ENCODE data around the gene CEP70.
"Not testable (repeated sequence)": the region's sequence is repeated elsewhere in the genome, so short reads cannot be mapped to it uniquely, and the experiment has no call there.

The CEP70 gene

DNA sequence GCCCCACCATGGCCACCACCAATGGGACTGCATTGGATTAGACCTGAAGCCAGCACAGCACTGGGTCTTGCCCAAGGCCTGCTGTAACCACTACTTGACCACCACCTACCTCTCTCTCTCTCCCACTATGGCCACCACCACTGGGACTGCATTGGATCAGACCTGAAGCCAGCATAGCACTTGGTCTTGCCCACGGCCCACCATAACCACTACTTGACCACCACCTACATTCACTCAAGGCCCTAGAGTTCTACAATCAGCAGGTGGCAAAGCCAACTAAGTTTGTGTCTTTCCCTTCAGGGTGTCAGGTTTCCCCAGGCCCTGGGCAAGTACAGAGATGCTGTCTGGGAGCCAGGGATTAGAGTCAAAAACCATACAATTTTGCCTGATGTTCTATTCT lies 102.1 kb downstream of the CEP70 start:
- H3K4me3 ChIP-seq (ENCODE audit: low read depth, low read length): no peak overlapping the region
- TF ChIP-seq, protein P1, sequence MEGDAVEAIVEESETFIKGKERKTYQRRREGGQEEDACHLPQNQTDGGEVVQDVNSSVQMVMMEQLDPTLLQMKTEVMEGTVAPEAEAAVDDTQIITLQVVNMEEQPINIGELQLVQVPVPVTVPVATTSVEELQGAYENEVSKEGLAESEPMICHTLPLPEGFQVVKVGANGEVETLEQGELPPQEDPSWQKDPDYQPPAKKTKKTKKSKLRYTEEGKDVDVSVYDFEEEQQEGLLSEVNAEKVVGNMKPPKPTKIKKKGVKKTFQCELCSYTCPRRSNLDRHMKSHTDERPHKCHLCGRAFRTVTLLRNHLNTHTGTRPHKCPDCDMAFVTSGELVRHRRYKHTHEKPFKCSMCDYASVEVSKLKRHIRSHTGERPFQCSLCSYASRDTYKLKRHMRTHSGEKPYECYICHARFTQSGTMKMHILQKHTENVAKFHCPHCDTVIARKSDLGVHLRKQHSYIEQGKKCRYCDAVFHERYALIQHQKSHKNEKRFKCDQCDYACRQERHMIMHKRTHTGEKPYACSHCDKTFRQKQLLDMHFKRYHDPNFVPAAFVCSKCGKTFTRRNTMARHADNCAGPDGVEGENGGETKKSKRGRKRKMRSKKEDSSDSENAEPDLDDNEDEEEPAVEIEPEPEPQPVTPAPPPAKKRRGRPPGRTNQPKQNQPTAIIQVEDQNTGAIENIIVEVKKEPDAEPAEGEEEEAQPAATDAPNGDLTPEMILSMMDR (IDR thresholded peaks at IDR 0.05; ENCODE audit: control insufficient read depth, extremely low read depth, insufficient read depth): no peak
- no peak for DNase-seq (ENCODE audit: low read depth)

DNA sequence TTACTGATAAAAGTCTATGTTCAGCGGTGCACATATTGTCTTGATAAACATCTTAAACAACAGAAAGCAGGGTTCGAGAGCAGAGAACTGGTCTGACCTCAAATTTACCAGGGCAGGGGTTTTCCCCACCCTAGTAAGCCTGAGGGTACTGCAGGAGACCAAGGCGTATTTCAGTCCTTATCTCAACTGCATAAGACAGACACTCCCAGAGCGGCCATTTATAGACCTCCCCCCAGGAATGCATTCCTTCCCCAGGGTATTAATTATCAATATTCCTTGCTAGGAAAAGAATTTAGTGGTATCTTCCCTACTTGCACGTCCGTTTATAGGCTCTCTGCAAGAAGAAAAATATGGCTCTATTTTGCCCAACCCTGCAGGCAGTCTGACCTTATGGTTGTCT lies 107.5 kb downstream of the CEP70 start:
- H3K4me3 ChIP-seq (ENCODE audit: low read depth, low read length); DNase-seq (ENCODE audit: low read depth): not testable (repeated sequence)

DNA sequence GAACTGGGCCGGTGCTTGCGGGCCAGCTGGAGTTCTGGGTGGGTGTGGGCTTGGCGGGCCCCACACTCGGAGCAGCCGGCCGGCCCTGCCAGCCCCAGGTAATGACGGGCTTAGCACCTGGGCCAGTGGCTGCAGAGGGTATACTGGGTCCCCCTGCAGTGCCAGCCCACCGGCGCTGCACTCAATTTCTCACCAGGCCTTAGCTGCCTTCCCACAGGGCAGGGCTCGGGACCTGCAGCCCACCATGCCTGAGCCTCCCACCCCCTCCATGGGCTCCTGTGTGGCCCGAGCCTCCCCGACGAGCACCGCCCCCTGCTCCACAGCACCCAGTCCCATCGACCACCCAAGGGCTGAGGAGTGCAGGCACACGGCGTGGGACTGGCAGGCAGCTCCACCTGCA lies 109.4 kb downstream of the CEP70 start:
- not testable (repeated sequence) for H3K4me3 ChIP-seq (ENCODE audit: low read depth, low read length); DNase-seq (ENCODE audit: low read depth)

DNA sequence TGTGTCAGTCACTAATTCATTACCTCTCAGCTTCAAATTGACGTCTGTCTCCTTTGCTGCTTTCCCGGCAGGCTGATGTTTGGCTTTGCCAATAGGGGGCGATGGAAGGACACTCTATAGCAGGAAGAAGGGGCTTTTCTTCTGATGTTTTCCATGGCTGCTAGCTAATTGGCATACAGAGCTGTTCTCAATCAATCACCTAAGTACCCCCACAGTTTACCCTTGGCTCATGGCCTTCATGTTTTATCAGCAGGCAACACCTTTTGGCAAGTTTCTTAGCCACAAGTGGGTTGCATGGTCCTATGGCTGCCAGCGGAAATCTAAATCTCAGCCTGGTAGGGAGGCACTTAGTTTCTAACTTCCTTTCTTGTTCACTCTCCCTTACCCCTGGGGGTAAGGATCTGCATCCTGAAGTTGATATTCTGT lies 114.6 kb downstream of the CEP70 start:
- TF ChIP-seq, protein P1 (IDR thresholded peaks at IDR 0.05; ENCODE audit: control insufficient read depth, extremely low read depth, insufficient read depth): peak; percentile 55
- DNase-seq (ENCODE audit: low read depth): no peak
- H3K4me3 ChIP-seq (ENCODE audit: low read depth, low read length): no peak overlapping the region

DNA sequence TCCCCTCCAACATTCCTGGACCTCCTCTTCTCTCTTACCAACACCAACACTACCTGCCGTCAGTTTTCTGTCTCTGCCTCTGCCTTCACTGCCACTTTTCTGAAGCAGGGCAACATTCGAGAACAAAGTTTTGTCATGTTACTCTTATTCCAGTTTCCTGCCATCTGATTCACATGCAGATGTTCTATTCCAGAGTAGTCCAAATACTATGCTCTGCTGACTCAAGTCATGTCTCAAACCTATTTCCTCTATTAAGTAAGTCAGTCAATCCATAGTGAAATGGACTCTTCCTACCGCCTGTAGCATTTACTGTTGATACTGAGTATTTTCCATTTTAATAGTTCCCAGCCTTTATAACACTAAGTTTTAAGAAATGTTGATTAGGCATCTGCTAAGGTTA lies 116.3 kb downstream of the CEP70 start:
- DNase-seq (ENCODE audit: low read depth): no peak
- no peak overlapping the region for H3K4me3 ChIP-seq (ENCODE audit: low read depth, low read length)
- TF ChIP-seq, protein P1 (IDR thresholded peaks at IDR 0.05; ENCODE audit: control insufficient read depth, extremely low read depth, insufficient read depth): no peak

DNA sequence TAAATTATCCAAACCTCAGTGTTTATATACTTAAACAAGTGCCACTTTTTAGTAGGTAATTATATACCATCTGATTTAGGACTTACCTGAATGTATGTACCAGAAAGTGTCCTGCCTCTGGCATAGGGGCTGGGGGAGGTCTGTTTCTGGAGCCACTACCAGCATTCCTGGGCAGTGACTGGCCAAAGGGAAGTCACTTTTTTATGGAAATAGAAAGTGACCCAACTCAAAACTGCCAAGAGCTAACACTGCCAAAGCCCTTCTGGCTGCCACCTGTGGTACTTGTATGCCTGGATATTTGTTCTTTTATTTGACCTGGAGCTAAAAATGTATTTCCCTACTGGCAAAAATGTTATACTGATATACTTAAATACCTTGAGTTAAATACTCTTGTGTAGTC lies 116.9 kb downstream of the CEP70 start:
- TF ChIP-seq, protein P1 (IDR thresholded peaks at IDR 0.05; ENCODE audit: control insufficient read depth, extremely low read depth, insufficient read depth): no peak

DNA sequence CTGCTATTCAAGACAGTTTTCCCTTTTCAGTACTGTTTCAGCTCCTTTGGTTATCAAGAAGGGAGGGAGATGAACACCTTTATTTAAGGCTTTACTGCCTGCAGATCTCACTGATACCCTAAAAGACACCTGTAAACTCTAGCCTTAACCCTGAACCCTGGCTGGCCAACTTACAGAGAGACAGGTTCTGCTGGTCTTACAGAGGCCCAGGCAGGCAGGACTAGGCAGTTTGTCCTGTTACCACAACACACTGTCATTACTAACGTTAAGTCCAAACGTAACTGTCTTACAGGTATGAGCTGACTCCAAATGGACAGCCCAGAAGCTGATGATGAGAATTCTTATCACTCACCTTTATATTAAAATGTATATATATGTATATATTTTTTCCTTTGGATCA lies 117.5 kb downstream of the CEP70 start:
- H3K4me3 ChIP-seq (ENCODE audit: low read depth, low read length): no peak overlapping the region
- TF ChIP-seq, protein P1 (IDR thresholded peaks at IDR 0.05; ENCODE audit: control insufficient read depth, extremely low read depth, insufficient read depth): no peak
- peak; percentile 58 for DNase-seq (ENCODE audit: low read depth)

More for the DNA sequence above, 116.9 kb downstream of the CEP70 start:
- H3K4me3 ChIP-seq (ENCODE audit: low read depth, low read length): no peak overlapping the region
- DNase-seq (ENCODE audit: low read depth): no peak

DNA sequence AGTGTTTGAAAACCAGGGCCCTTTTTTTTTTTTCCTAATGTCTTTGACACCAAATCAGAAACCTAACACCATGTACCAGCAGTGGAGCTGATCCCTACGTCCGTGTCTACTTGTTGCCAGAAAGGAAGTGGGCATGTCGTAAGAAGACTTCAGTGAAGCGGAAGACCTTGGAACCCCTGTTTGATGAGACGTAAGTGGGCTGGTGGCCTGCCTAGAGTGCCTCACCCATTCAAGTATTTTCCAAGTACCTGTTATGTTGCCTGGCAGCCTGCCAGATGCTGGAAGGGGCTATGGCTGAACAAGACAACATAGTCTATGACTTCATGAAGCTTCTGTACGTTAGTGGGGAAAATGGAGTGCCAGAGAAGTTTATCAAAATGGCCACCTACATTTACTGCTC lies 119.9 kb downstream of the CEP70 start:
- TF ChIP-seq, protein P1 (IDR thresholded peaks at IDR 0.05; ENCODE audit: control insufficient read depth, extremely low read depth, insufficient read depth): no peak
- DNase-seq (ENCODE audit: low read depth): no peak
- no peak overlapping the region for H3K4me3 ChIP-seq (ENCODE audit: low read depth, low read length)

All from LNCaP clone FGC (cell line).